Activated T-cell treated with anti-CD3 and anti-CD28 coated beads, Interleukin-2, amount 50 U/mL, for 4 hours (primary cell): ENCODE data around the gene MOCS2. TPM values are rescaled to one million over a fixed set of nuclear protein-coding genes. Genes with fewer than 3 reads are reported as not detected.

Experiments
- ATAC-seq, 2 donors: fragments of 200-7000 bp; cut with Tn5 transposase; one replicate each; pipeline ENCODE4 v1.10.0; 2021
- DNase-seq: peaks from one replicate; pipeline ENCODE4 v3.0.0-alpha.2; 2020
- H3K27me3 Mint-ChIP-seq: one replicate; pipeline ENCODE4 v1.8.0; 2021; ENCODE audit warnings: low read depth, mixed read lengths
- H3K36me3 Mint-ChIP-seq: one replicate; pipeline ENCODE4 v1.8.0; 2022; ENCODE audit warnings: mixed read lengths; ENCODE audit not compliant: insufficient read depth
- H3K4me1 Mint-ChIP-seq: one replicate; pipeline ENCODE4 v1.8.0; 2021; ENCODE audit warnings: low read depth, mixed read lengths
- H3K4me3 Mint-ChIP-seq: one replicate; pipeline ENCODE4 v1.8.0; 2021; ENCODE audit warnings: mild to moderate bottlenecking, moderate library complexity, mixed read lengths
- H3K9me3 Mint-ChIP-seq: one replicate; pipeline ENCODE4 v1.8.0; 2021; ENCODE audit warnings: mixed read lengths
- total RNA-seq, 3 donors: library from RNA; stranded (reverse); gene quantifications; one replicate each; pipeline ENCODE4 v1.2.1, GENCODE V29; 2021

The MOCS2 gene
- total RNA-seq, 3 donors from 2014 or later, result 24.2 to 25.4 (median 24.5) TPM

- ATAC-seq, result no peak
- no peak for DNase-seq
- Mint-ChIP-seq H3K27me3 (no peaks in the 10 kb centered on the region), H3K4me3 (peak overlapping the region; percentile 93), H3K36me3 (peaks cover 6% of the 10 kb centered on the region), H3K9me3 (no peaks in the 10 kb centered on the region), H3K4me1 (peaks cover 41% of the 10 kb centered on the region)
Observed at GRCh38 chr5:53111139-53111538, 1.6 kb upstream of the MOCS2 start.

GRCh38 chr5:53110156-53110555 is 599 bp upstream of the MOCS2 start:
- DNase-seq (no peak), ATAC-seq (peak; percentile 5)
- Mint-ChIP-seq H3K27me3 (no peaks in the 10 kb centered on the region), H3K36me3 (peaks cover 12% of the 10 kb centered on the region), H3K9me3 (no peaks in the 10 kb centered on the region), H3K4me1 (peaks cover 50% of the 10 kb centered on the region), H3K4me3 (peak overlapping the region; percentile 93)

- peak in 1 of 2 donors; percentile 11 for ATAC-seq
- no peaks in the 10 kb centered on the region for H3K27me3 Mint-ChIP-seq
- H3K4me3 Mint-ChIP-seq, result peak overlapping the region; percentile 93
- no peak for DNase-seq
- no peaks in the 10 kb centered on the region for H3K9me3 Mint-ChIP-seq
- H3K4me1 Mint-ChIP-seq, result peaks cover 52% of the 10 kb centered on the region
- peaks cover 16% of the 10 kb centered on the region for H3K36me3 Mint-ChIP-seq
Observed at GRCh38 chr5:53109056-53109442, 508 bp downstream of the MOCS2 start.

GRCh38 chr5:53105611-53106300 is 3.8 kb downstream of the MOCS2 start:
- Mint-ChIP-seq H3K36me3 (peaks cover 28% of the 10 kb centered on the region), H3K4me3 (no peak overlapping the region), H3K4me1 (peaks cover 56% of the 10 kb centered on the region), H3K27me3 (no peaks in the 10 kb centered on the region), H3K9me3 (no peaks in the 10 kb centered on the region)
- ATAC-seq (no peak), DNase-seq (no peak)

GRCh38 chr5:53100606-53101005 is 9.0 kb downstream of the MOCS2 start:
- Mint-ChIP-seq H3K27me3 (no peaks in the 10 kb centered on the region), H3K4me1 (peaks cover 16% of the 10 kb centered on the region), H3K9me3 (no peaks in the 10 kb centered on the region), H3K4me3 (no peak overlapping the region), H3K36me3 (peaks cover 41% of the 10 kb centered on the region)
- DNase-seq (no peak), ATAC-seq (no peak)

- no peaks in the 10 kb centered on the region for H3K9me3 Mint-ChIP-seq
- ATAC-seq, result no peak
Observed at GRCh38 chr5:53099546-53099945, 10.0 kb downstream of the MOCS2 start.

GRCh38 chr5:53095931-53096525 is 13.5 kb downstream of the MOCS2 start:
- DNase-seq (peak; percentile 62), ATAC-seq (peak; percentile 65 to 66)
- H3K36me3 Mint-ChIP-seq, result peaks cover 21% of the 10 kb centered on the region
- H3K4me1 Mint-ChIP-seq, result peaks cover 4% of the 10 kb centered on the region
- H3K4me3 Mint-ChIP-seq, result no peak overlapping the region
- H3K9me3 Mint-ChIP-seq, result no peaks in the 10 kb centered on the region
- H3K27me3 Mint-ChIP-seq, result no peaks in the 10 kb centered on the region

More at GRCh38 chr5:53099546-53099945, 10.0 kb downstream of the MOCS2 start:
- Mint-ChIP-seq H3K36me3 (peaks cover 33% of the 10 kb centered on the region), H3K4me1 (peaks cover 10% of the 10 kb centered on the region), H3K27me3 (no peaks in the 10 kb centered on the region), H3K4me3 (no peak overlapping the region)
- DNase-seq, result no peak

- H3K9me3 Mint-ChIP-seq, result no peaks in the 10 kb centered on the region
- no peaks in the 10 kb centered on the region for H3K27me3 Mint-ChIP-seq
- peaks cover 7% of the 10 kb centered on the region for H3K4me1 Mint-ChIP-seq
- no peak overlapping the region for H3K4me3 Mint-ChIP-seq
- peaks cover 21% of the 10 kb centered on the region for H3K36me3 Mint-ChIP-seq
- DNase-seq (no peak), ATAC-seq (no peak)
Observed at GRCh38 chr5:53095217-53095616, 14.3 kb downstream of the MOCS2 start.

- Mint-ChIP-seq H3K4me3 (no peak overlapping the region), H3K4me1 (peaks cover 18% of the 10 kb centered on the region), H3K9me3 (no peaks in the 10 kb centered on the region), H3K27me3 (no peaks in the 10 kb centered on the region), H3K36me3 (peaks cover 6% of the 10 kb centered on the region)
- ATAC-seq, result no peak
- DNase-seq, result no peak
Observed at GRCh38 chr5:53092242-53092641, 17.3 kb downstream of the MOCS2 start.

- H3K27me3 Mint-ChIP-seq, result no peaks in the 10 kb centered on the region
- no peak overlapping the region for H3K4me3 Mint-ChIP-seq
- peaks cover 2% of the 10 kb centered on the region for H3K36me3 Mint-ChIP-seq
- peaks cover 18% of the 10 kb centered on the region for H3K4me1 Mint-ChIP-seq
- no peaks in the 10 kb centered on the region for H3K9me3 Mint-ChIP-seq
- no peak for ATAC-seq
- no peak for DNase-seq
Observed at GRCh38 chr5:53091289-53091688, 18.3 kb downstream of the MOCS2 start.

- ATAC-seq, result peak in 1 of 2 donors; percentile 21
- Mint-ChIP-seq H3K4me1 (peaks cover 16% of the 10 kb centered on the region), H3K4me3 (no peak overlapping the region), H3K36me3 (no peaks in the 10 kb centered on the region), H3K9me3 (no peaks in the 10 kb centered on the region), H3K27me3 (no peaks in the 10 kb centered on the region)
- DNase-seq, result no peak
Observed at GRCh38 chr5:53090229-53090628, 19.3 kb downstream of the MOCS2 start.

- Mint-ChIP-seq H3K4me3 (peak overlapping the region; percentile 56), H3K27me3 (no peaks in the 10 kb centered on the region), H3K36me3 (no peaks in the 10 kb centered on the region), H3K4me1 (peaks cover 22% of the 10 kb centered on the region), H3K9me3 (no peaks in the 10 kb centered on the region)
- ATAC-seq (peak; percentile 76 to 91), DNase-seq (no peak)
Observed at GRCh38 chr5:53089481-53089991, 20.0 kb downstream of the MOCS2 start.

- ATAC-seq, result no peak
- Mint-ChIP-seq H3K36me3 (no peaks in the 10 kb centered on the region), H3K4me1 (peaks cover 38% of the 10 kb centered on the region)
Observed at GRCh38 chr5:53087621-53088121, 21.9 kb downstream of the MOCS2 start.

GRCh38 chr5:53087171-53087570 is 22.4 kb downstream of the MOCS2 start:
- Mint-ChIP-seq H3K36me3 (no peaks in the 10 kb centered on the region), H3K4me3 (no peak overlapping the region), H3K4me1 (peaks cover 40% of the 10 kb centered on the region), H3K27me3 (no peaks in the 10 kb centered on the region), H3K9me3 (no peaks in the 10 kb centered on the region)
- DNase-seq (no peak), ATAC-seq (no peak)

More at GRCh38 chr5:53087621-53088121, 21.9 kb downstream of the MOCS2 start:
- Mint-ChIP-seq H3K9me3 (no peaks in the 10 kb centered on the region), H3K4me3 (no peak overlapping the region), H3K27me3 (no peaks in the 10 kb centered on the region)
- DNase-seq, result no peak
